Colonic mucosa (tissue), 4 donors: ENCODE data around the gene STAT3. TPM values are rescaled to one million over a fixed set of nuclear protein-coding genes. Genes with fewer than 3 reads are reported as not detected.

Source experiments
- DNase-seq: peaks from one replicate; pipeline ENCODE4 v3.0.0-alpha.2; 2020
- H3K27ac ChIP-seq: fragments of 200-600 bp; one replicate; pipeline ENCODE4 v1.8.0; 2021
- H3K27me3 ChIP-seq: fragments of 200-600 bp; one replicate; pipeline ENCODE4 v1.8.0; 2021
- H3K36me3 ChIP-seq: fragments of 200-600 bp; one replicate; pipeline ENCODE4 v1.8.0; 2021
- H3K4me1 ChIP-seq: fragments of 200-600 bp; one replicate; pipeline ENCODE4 v1.8.0; 2021; ENCODE audit warnings: mild to moderate bottlenecking
- H3K4me3 ChIP-seq: fragments of 200-600 bp; one replicate; pipeline ENCODE4 v1.8.0; 2021
- H3K9ac ChIP-seq, 2 donors: one replicate each; pipeline ENCODE4 v1.7.0; 2013; ENCODE audit warnings: control low read depth in 2 of 2, low read depth in 2 of 2, low read length in 2 of 2
- H3K9me3 ChIP-seq: fragments of 200-600 bp; one replicate; pipeline ENCODE4 v1.8.0; 2021
- intact Hi-C: fragments of 100-400 bp; cut with DNase I; formaldehyde crosslinking; loops from one replicate; pipeline ENCODE4 v1.14.1; 2022
- total RNA-seq, 2 donors: library from RNA; stranded (reverse); fragmentation: NEBNext Ultra II Directional in 1 of 2; extraction: Animal tissue kit (Norgen Biotek cat#: 25700) in 1 of 2; gene quantifications; one replicate each; pipeline ENCODE4 v1.2.1, GENCODE V29; 2021
- TF ChIP-seq, protein P1 (sequence below): fragments of 200-600 bp; IDR thresholded peaks from one replicate; pipeline ENCODE4 v1.8.0; 2022; ENCODE audit warnings: antibody characterized with exemption, mild to moderate bottlenecking
- donor health status: healthy.
- donor health status: DM: no; HTN: no; CAD: no.
- donor health status: DM: no; HTN: no; CAD: no.

STAT3 gene
- total RNA-seq, 2 donors from 2014 or later: 137 to 216 TPM

DNA sequence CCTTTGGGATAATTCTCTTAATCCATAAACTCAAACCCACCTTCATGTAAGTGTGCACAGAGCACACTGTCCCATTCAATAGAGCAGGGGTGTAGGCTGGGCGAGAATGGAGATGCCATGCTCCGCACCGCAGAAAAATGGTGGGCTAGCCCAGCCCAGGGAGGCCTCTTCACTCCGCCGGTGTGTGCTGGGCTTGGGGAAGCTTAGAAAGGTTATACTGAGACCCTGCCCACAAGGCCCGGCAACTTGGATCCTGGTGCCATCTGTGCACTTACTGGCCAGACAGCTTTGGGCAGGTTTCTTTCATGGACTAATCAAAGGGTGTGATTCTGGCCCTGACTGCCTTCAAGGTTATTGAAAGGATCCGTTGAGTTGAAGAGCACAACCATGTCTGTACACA lies 103.7 kb downstream of the STAT3 start:
- no peak for DNase-seq
- no peaks in the 10 kb centered on the region for H3K9me3 ChIP-seq
- intact Hi-C loops: no loop called here
- no peak overlapping the region for H3K9ac ChIP-seq
- H3K27ac ChIP-seq: no peak overlapping the region
- H3K4me1 ChIP-seq: peaks cover 7% of the 10 kb centered on the region
- H3K27me3 ChIP-seq: no peaks in the 10 kb centered on the region
- H3K4me3 ChIP-seq: no peak overlapping the region
- H3K36me3 ChIP-seq: no peaks in the 10 kb centered on the region
- TF ChIP-seq, protein P1, sequence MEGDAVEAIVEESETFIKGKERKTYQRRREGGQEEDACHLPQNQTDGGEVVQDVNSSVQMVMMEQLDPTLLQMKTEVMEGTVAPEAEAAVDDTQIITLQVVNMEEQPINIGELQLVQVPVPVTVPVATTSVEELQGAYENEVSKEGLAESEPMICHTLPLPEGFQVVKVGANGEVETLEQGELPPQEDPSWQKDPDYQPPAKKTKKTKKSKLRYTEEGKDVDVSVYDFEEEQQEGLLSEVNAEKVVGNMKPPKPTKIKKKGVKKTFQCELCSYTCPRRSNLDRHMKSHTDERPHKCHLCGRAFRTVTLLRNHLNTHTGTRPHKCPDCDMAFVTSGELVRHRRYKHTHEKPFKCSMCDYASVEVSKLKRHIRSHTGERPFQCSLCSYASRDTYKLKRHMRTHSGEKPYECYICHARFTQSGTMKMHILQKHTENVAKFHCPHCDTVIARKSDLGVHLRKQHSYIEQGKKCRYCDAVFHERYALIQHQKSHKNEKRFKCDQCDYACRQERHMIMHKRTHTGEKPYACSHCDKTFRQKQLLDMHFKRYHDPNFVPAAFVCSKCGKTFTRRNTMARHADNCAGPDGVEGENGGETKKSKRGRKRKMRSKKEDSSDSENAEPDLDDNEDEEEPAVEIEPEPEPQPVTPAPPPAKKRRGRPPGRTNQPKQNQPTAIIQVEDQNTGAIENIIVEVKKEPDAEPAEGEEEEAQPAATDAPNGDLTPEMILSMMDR: no peak

- Histone ChIP-seq H3K4me3 (no peak overlapping the region), H3K9me3 (no peaks in the 10 kb centered on the region), H3K9ac (no peak overlapping the region), H3K4me1 (peaks cover 7% of the 10 kb centered on the region), H3K27me3 (no peaks in the 10 kb centered on the region), H3K27ac (no peak overlapping the region), H3K36me3 (no peaks in the 10 kb centered on the region)
- TF ChIP-seq, protein P1: no peak
- intact Hi-C loops: no loop called here
- no peak for DNase-seq
Observed at GRCh38 chr17:42284024-42284369, 104.2 kb downstream of the STAT3 start.

- TF ChIP-seq, protein P1: no peak
Observed at GRCh38 chr17:42283241-42284023, 104.8 kb downstream of the STAT3 start.

DNA sequence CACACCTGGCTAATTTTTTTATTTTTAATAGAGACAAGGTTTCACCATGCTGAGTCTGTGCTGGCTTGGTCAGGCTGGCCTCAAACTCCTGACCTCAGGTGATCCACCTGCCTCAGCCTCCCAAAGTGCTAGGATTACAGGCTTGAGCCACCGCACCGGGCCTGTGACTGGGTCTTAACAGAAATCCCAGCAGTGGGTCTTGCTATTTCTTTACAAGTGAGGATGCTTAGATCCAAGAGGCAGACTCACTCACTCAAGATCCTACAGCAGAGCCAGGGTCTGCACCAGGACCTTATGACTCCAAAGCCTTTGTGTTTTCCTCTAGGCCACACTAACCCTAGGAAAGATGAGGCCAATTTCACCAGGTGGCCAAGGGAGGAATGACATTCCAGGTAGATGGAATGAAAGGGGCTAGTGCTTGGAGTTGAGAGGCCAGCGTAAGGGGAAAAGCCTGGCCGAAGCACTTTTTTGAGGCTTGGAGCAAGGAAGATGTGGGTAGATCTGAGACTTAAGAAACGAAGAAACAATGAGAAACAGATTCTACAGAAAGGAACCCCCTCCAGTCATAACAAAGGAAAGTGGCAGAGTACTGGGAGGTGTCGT lies 105.7 kb downstream of the STAT3 start:
- intact Hi-C loops: no loop called here

More at GRCh38 chr17:42283241-42284023, 104.8 kb downstream of the STAT3 start:
- H3K9ac ChIP-seq: no peak overlapping the region
- H3K27me3 ChIP-seq: no peaks in the 10 kb centered on the region
- H3K4me1 ChIP-seq: peaks cover 7% of the 10 kb centered on the region
- intact Hi-C loops: no loop called here
- no peak overlapping the region for H3K27ac ChIP-seq
- no peak overlapping the region for H3K4me3 ChIP-seq
- no peaks in the 10 kb centered on the region for H3K36me3 ChIP-seq
- no peak for DNase-seq
- no peaks in the 10 kb centered on the region for H3K9me3 ChIP-seq

DNA sequence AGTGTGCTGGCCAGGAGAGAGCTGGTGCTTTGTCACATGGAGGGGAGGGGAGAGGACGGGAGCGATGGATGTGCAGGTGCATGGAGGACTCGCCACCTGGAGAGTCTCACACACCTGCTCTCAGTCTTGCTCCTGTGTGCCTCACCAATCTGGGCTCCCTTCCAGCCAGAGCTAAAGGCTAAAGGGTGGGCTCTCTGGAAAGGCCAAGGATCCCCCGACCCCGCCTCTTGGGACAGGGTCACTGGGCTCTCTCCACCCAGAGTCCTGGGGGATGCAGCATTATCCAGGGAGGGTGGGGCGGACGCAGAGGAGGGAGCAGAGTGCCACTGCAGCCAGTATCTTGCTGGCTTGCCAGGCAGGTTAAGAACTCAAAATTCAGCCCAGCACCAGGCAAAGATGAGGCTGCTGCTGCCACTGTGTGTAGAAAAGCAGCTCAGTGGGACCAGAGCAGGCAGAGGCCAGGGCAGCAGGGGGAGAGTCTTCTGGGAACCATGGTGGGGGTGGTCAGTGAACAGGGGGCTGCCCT lies 106.6 kb downstream of the STAT3 start:
- intact Hi-C loops: no loop called here
- Histone ChIP-seq H3K27ac (no peak overlapping the region), H3K4me1 (no peaks in the 10 kb centered on the region), H3K9me3 (no peaks in the 10 kb centered on the region), H3K9ac (no peak overlapping the region), H3K36me3 (no peaks in the 10 kb centered on the region), H3K27me3 (no peaks in the 10 kb centered on the region), H3K4me3 (no peak overlapping the region)
- no peak for DNase-seq
- TF ChIP-seq, protein P1: no peak

More for the DNA sequence above, 105.7 kb downstream of the STAT3 start:
- Histone ChIP-seq H3K9ac (no peak overlapping the region), H3K36me3 (no peaks in the 10 kb centered on the region), H3K4me1 (peaks cover 6% of the 10 kb centered on the region), H3K9me3 (no peaks in the 10 kb centered on the region), H3K27me3 (no peaks in the 10 kb centered on the region), H3K27ac (no peak overlapping the region), H3K4me3 (no peak overlapping the region)
- no peak for DNase-seq
- TF ChIP-seq, protein P1: no peak
